HG03196 (cell line): ENCODE data around the gene OTX1.

ENCODE experiments used
- ATAC-seq: cut with Tn5 transposase; IDR thresholded peaks from one replicate; pipeline ENCODE4 v1.9.1; 2021; ENCODE audit not compliant: unreplicated experiment

The OTX1 gene

DNA sequence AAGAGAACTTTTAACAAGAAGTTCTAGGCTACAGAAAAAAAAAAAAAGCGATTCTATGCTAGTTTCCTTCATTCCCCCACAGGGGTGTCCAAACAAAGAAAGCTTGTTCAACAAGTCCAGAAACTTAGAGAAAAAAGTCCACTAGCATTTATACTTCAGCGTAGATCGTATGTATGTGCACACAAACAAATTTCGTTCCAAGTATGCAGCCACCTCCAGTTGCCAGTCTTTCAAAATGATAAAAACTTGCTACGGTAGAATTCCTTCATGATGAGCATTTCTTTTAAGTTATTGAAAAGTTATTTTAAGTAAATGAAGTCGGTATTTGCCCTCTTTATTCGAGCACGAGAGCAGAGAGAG lies 3.7 kb upstream of the OTX1 start:
- ATAC-seq, result no peak

DNA sequence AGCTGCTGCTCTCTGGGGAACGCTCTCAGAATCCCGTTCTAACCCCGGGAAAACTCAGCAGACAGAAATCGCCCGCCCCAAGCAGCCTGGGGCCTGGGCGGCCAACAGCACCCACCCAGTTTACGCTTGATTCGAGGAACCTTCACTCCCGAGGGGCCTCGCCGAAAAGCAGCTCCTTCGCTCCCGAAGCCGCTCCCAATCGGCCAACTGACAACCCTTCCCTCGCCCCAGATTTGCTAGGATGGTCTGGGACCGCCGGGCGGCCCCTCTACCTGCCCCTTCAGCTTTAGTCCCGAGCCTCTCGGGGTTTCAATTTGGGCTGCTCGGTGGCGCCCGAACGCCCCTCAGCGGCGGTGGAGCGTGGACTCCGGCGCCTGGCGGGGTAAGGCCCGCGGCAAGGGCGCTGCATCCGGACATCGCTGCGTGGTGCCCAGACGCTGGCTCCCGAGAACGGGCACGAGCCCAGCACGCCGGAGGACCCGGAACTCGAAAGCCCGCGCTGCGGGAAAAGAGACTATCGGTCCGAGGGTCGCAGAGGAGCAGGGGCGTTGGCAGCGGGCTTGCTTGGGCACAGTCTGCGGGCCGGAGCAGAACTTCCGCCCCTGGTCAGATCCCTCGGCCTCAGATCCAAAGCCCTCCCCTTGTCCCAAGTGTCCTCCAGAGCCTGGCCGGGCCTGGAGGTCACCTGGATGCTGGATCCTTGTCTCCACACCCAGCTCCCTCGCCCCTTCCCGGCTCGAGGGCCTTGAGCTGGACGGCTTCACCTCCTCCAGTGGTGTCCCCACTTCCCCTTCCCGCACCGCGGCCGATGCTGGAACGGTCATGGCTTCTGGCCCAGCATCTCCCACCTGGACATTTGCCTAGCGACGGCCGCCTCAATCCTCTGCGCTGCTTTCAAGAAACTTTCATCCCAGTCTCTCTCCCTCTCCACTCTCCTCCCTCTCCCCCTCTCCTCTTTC lies 3.0 kb upstream of the OTX1 start:
- no peak for ATAC-seq

DNA sequence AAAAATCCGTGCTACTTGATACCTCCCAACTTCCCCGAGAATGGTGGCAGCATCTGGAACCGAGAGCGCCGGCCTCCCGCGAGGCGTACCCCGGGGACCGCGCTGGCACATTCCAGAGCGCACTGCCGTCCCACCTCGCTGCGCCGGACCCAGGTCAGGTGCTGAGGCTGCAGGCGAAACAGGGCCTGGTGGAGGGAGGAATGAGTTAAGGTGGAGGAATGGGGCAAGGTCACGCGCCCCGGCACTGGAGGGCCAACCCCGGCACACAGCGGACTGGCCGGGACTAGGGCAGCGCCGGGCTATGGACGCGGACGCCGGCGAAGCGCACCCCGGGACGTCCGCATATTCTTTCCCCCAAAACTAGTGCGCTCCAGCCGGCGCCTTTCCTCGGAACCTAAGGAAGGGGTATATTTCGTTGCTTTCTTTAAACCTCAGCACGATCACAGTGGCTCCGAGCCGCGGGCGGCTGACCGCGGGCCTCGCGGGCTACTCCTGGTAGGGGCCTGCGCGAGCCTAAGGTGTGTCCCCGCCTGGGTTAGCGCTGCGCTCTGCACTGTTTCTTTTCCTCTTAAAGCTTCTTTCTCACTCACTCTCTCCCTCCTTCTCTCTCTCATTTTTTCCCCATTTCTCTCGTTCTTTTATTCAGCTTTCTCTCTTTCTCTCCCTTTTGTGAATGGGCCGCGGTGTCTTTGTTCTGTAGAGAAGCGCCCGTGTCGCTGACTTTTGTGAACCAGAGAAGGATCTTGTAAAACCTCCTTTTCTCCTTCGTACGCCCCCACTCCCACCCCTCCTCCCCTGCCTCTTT lies 2.1 kb upstream of the OTX1 start:
- ATAC-seq, result no peak

DNA sequence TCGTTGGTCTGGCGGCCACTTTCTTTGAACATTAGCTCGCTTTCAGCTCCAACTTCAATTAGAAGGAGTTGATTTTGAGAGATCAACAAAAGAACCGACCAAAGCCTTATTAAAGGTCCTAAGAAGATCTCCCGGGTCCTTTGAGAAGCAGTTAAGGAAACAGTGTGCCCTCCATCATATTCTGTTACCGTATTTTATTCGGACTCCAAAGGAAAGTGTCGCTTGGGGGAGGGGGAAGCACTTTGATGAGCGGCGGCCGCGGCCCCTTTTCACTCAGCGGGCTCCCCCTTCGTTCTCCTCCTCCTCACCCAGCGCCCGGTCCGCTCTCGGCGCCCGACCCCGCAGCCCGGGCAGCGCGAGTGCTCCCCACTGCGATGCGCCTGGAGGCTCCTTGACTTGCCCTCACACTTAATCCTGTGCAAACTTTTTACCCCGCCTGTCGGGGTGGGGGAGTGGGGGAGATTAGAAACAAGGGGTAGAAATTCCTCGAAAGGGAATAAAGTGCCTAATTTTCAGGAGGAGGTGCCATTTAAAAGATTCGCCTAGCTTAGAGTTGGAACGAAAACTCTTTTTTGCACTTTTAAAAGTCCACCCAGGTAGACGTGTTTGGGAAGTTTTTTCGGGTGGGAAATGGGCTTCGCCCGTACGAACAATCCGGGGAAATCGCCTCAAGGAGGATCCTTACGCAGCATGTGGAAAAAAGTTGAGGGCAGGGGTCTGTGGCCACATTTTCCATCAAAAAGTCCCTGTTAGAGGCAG lies 1.2 kb upstream of the OTX1 start:
- ATAC-seq, result no peak

DNA sequence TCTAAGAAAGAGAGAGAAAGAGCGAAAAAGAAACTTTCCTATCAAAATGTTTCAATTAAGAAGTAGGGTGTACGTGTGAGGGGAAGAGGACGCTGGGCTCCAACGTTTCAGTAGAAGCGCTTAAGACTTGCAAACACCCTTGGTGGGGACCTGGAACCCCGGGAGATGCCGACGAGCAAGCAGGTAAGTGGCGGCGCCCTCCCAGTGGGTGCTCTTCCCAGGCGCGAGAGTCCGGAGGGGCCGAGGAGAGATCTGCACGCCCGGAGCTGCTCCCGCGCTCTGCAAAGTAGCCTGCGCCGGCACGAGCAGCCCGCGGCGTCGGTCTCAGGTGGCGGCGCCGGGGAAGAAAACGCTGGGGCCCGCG lies 678 bp upstream of the OTX1 start:
- ATAC-seq, result peak; percentile 25

DNA sequence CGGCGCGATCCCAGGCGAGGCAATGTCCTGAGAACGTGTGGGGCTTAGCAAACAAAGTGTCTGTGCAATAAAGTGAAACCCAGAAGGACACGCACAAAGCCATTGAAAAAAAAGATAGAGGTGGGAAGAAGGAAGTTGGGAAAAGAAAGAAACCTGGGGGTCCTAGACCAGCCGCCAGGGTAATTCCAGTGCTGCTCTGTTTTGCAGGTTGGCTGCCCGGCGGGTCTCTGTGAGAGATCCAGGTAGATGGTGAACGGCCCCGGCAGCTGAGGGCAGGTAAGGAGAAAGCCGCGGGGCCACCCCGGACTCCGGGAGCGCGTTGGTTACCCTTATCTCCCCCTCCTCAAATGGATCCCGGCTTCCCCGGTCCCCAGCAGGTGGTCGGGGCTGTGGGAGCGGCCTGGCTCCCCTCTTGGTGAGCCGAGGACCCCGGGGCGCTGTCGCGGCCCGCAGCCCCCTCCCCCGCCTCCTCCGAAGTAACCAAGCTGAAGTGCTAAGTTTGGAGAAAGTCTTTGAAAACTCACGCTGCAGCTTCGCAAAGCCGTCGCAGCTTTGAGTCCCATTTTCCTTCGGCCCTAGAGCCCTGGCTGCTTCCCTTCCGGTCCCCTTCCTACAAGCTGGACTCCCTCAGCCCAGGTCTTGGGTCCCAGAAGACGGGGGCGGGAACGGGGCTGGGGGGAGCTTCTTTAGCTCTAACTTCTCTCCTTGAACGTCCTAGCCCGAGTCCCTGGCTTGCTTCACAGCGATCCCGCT lies 588 bp downstream of the OTX1 start:
- no peak for ATAC-seq

DNA sequence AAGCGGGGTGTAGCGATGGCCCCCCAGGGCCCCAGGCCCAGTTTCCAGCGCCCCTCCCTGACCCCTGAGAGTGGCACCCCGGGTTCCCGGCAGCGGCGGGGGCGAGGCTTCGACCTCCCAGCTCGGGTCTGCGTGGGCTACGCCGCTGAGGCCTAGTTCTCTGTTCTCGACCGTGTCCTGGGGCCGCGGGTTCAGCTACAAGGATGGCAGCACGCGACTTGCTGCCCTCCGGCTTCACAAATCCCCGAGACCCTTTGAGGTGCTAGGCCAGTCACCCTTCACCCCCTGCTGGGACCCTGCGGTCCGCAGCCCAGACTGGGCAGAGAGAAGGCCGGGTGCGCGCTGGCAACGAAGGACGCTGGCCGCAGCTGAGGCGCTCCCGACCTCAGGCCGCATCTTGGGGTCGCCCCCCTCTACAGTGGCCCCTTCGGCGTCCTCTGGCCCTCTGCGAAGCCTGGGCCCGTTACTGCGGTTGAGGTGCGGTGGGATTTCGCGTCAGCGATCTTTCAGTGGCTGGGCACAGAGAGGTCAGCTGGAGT lies 1.2 kb downstream of the OTX1 start:
- no peak for ATAC-seq

DNA sequence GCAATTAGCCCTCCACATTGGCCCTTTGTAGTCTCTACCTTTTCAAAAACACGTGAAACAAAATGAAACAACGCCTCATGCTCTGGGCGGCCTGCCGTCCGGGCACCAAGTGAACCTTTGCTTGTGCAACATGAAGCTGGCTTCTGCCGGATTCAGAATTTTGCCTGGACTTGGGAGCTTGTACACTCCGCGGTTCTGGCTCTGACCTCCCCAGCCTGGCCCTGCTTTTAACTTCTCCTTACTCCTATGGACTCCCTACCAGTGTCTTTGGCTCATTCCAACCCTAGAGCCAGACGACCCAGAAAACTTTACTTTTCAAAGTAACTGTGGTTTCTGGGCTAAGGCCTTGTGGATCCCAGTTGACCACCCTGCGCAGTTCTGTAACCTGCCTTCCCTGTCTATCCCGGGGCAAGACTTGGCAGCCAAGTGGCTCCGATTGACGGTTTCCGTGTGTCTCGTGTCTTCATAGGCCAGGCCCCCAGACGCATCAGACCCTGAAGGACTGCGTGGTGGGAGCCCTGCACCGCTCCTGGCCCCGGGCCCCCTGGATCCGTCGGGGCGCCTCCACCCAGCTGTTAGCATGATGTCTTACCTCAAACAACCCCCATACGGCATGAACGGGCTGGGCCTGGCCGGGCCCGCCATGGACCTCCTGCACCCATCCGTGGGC lies 1.9 kb downstream of the OTX1 start:
- ATAC-seq, result no peak

DNA sequence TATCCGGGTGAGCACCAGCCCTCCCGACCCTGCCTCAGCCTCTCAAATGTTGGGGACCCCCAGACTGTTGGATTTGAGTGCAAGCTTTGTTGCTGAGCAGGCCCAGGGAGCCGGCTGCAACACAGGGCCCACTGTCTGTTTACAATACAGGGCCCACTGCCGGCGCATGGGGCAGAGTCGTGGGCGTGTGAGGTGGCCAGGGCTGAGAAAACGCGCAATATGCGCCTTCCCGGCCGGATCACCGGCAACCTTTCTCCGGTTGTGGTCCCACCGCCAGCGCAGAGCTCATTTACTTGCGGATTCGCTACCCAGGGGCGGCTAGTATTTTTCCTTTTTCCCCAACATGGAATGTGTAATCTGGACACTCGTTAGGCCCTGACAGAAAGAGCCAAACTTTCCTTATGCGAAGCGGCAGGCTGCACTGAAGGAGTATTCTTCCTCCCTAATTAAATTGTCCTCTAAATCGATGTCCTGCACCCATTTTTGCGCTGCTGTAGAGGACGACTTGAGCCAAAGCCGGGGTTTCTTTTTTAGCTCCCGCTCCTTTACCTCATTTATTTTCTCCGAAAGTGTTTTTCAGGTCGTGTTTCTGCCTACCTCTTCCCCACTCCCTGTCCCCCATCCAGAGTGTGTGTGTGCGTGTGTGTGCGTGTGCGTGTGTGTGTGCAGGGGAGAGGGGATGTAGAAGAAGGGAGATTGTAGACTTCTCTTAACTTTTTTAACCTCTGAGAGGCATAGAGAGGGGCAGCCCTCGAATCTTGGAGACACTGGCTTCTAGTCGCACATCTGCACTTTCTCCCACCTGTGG lies 2.7 kb downstream of the OTX1 start:
- ATAC-seq, result no peak

DNA sequence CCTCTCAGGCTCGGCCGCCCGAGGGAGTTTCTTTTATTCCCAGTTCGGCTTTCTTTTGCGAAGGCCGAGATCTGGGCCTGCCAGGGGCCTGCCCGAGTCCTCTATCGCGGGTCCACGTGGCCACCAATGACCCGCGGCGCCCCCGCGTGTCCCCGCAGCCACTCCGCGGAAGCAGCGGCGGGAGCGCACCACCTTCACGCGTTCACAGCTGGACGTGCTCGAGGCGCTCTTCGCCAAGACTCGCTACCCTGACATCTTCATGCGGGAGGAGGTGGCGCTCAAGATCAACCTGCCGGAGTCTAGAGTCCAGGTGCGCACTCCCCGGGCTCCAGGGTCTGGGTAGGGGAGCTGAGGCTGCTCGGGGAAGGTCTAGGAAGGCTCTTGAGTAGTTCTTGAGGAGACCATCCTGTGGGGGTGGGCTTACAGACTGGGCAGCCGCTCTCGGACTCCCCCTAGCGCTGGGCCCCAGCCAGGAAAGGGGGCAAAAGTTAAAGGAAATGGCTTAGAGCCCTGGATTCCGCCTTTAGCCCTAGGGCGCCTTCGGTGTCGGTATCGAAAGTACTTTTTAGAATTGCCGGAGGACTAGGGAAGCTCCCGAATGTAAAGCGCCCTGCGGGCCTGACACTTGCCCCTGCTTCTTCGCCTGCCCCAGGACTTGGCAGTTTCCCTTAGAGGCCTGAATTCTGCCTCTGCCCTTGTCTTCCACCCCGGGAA lies 3.4 kb downstream of the OTX1 start:
- ATAC-seq, result no peak

DNA sequence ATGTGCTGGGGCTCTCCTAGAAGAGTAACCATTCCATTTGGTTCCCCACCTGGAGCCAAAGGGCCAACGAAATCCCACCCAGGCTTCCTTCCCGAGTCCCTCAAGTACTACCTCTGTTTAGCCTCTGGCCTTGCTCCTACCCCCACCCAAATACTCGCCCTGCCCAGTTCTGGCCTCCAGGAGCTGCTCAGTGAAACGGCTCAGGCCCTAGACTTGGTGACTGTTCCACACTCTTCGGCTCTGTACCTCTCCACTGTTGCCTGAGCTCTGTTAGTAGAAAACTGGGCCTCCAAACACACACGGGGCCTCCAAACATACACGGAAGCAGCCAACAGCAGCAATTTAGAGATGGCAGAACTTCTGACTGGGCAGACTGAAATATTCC lies 4.2 kb downstream of the OTX1 start:
- no peak for ATAC-seq

DNA sequence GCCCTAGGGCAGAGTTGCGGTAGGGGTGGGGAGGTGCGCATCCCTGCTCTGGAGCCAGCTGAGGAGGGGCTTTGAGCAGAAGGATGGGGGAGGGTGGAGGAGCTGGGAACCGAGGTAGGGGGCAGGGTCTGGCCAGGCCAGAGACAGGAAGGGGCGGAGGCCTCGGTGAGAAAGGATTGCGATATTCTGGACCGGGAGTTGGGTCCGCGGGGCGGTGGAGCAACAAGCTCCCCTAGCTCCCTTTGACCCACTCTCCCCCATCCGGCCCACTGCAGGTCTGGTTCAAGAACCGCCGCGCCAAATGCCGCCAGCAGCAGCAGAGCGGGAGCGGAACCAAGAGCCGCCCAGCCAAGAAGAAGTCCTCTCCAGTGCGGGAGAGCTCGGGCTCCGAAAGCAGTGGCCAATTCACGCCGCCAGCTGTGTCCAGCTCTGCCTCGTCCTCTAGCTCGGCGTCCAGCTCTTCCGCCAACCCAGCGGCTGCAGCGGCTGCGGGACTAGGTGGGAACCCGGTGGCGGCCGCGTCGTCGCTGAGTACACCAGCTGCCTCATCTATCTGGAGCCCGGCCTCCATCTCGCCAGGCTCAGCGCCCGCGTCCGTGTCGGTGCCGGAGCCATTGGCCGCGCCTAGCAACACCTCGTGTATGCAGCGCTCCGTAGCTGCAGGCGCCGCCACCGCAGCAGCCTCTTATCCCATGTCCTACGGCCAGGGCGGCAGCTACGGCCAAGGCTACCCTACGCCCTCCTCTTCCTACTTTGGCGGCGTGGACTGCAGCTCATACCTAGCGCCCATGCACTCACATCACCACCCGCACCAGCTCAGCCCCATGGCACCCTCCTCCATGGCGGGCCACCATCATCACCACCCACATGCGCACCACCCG lies 4.8 kb downstream of the OTX1 start:
- ATAC-seq, result no peak

DNA sequence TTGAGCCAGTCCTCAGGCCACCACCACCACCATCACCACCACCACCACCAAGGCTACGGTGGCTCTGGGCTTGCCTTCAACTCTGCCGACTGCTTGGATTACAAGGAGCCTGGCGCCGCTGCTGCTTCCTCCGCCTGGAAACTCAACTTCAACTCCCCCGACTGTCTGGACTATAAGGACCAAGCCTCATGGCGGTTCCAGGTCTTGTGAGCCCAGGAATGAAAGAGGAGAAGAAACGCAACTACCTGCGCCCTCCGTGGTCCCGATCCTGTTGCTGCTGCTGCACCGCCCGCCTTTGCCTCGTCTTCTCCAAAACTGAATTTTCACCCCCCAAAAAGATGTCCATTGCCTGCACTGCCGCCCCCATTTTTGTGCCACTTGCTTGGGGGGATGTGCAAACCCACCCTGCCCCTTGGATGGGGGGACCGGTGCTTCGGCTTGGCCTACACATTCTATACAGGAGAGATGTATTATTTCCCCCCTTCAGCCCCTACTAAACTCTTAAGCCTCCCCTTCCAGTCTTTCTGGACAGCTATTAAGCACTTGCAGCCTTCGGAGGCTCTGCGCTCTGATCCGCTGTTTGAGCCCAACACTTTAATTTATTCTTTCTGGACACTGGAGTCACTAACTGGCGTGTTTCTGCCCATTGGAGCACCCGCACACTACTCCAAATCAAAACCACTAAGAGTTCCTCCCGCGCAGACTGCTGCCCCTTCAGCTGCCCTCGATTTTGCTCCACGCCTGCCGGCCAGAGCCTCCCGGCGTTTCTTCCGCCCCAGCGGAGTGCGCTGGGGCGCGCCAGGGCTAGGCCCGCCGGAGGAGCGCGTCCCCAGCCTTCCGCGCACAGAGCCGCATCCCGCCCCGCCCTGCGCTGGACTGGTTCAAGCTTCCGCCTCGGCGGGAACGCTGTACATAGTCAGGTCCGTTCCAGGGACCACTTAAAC lies 5.7 kb downstream of the OTX1 start:
- no peak for ATAC-seq

DNA sequence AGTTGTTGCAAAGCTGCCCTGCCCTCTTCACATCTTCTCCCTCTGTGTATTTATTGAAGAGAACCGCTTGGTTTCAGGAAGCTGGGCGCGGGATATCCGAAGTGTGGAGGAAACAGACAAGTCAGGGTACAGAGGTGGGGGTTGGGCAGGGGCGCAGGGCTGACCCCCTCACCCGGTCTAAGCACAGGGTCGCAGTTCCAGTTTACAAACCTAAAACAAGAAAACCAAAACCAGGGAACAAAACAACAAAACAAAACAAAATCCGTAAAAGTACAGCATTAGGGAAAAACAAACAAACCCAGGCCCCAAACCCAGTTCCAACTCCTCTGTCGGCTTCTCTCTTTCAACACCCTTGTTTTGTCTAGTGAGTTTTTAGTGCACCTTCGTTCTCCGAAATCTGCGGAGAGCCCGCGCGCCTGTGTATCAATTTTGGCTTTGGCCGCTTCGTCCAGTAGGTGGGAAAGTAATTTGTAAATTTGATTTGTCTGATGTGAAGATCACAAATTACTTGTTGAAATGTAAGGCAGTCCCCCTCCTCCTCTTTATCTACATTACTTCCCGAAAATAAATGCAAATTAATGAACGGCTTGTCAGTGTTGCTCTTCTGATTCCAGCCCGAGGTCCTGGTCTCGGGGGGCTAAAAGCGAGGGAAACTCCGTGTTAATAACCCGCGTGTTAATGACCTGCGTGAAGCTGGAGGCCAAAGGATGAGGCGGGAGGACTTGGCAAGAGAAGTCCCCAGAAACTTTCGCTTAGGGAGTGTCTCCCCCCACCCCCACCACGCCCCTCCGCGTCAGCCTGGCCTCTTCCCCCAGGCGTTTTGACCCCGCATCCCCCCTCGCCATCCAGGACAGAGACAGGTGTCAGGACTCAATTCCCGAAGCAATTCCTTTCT lies 6.9 kb downstream of the OTX1 start:
- no peak for ATAC-seq

DNA sequence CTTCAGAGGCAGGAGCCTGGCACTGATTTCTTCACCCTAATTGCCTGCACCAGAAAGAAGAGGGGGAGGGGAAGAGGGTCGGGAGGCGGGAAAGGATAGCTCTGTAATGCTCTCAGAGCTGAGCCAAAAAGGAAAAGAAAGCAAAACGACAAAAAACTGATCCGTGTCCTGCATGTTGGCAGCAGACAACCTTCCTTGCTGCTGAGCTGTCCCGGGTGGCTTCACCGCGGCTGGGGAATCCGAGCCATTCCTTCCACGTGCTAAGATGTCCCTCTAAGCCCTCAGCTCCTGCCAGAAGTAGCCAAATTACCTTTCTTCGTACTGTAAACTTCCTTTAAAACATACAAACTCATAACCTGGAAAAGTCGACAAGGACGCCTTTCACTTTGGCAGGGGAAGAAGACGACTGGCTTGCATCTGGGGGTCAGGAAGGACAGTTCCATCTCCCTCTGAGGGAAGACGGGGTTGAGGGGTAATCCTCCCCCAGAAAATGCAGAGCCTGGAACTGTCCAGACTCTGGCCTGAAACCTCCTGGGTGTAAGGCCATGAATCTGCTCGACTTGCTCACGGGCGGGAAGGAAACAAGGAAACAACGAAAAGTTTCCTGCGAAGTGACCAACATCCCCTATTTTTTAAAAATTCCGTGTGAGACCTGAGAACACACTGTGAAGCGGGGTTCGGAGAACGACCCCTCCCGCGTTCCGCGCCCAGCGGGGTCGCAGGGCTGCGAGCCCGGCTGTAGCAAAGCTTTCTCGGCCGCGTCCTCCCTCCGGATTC lies 7.7 kb downstream of the OTX1 start:
- no peak for ATAC-seq
